GM10847 (cell line): ENCODE data around the gene RPS21.

Source experiments
- POLR2A ChIP-seq: IDR thresholded peaks from 2 replicates; pipeline ENCODE4 v1.6.1; 2011; ENCODE audit not compliant: insufficient read length; ENCODE audit errors: extremely low read depth

RPS21 gene

DNA sequence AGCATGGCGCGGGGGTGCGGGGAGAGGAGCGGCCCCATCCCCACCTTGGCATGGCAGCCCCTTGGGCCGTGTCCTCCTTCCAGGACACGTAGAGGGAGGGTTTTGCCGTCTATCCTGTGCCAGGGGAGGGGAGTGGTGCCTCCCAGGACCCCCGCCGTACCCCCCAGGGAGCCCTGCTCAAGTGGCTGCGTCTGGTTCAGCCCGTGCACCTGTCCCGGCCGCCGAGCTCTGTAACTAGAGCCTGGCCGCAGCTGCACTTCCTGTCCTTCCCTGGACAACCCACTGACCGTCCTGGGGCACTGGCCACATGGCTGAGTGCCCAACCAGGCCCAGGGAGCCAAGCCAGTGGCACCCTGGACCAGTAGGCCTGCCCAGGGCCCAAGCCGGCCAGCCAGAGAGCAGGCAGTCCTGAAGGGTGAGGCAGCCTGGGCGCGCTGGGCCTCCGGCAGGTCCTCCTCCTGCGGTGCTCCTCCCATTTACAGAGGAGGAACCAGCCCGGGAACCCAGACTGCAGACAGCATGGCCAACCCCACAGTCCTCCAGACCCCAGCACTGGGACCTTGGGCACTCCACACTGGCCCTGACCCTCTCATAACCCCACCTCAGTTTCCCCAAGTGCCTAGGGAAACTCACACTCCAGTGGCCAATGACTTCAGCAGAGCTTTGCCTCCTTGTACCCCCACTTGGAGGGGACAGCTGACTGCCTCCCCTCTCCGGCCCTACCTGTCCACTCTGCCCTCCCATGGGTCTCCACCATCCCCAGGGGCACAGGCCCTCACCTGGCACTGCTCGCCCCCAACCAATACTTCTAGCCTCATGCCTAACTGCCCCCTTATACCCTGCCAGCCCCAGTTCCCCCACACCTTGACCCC is 28.5 kb upstream of the RPS21 start:
- no peak for TF ChIP-seq POLR2A

DNA sequence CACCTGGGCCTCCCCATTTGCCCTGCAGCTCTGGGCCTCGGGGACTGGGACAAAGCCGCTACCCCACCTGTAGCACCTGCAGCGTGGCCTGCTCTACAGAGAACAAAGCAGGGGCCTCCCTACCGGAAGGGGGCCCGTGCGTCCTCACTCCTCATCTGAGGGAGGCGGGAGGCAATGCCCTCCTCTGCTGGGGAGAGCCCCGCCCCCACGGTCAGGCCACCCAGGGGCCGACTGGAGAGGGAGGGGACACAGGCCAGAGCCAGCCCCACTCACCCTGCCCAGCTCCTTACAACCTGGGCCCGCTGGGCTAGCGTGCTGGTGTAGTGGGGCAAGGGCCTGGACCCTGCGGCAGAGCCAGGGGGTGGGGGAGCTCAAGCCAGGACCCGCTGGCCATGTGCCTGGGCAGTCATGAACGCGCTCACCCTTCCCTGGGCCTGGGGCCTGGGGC is 27.8 kb upstream of the RPS21 start:
- no peak for TF ChIP-seq POLR2A

DNA sequence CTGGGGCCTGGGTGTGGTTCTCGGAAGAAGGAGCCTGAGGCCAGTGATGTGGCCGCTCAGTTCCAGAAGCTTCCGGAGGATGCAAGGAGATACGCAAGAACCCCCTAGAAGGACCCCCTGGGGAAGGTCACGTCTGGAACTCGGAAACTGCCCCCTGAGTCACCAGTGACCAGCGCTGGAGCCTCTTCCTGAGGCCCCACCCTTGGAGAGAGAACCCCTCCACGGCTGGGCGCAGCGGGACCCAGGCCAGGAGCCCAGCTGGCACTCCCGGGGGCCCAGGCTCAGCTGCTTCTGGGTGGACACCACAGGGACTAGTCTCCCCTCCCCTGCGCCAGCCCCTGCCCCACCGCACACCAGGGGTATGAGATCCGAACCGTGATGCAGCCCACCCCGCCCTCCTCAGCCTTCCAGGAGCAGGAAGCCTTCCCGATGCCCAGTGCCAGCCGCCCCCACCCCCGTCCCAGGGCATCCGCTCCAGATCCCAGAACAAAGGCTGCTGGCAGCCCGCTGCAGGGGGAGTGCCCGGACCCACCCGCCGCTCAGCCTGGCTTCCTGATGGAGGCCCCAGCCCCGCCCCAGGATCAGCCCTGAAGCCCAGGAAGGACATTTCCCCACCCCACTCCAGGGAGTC is 27.3 kb upstream of the RPS21 start:
- TF ChIP-seq POLR2A, result no peak

DNA sequence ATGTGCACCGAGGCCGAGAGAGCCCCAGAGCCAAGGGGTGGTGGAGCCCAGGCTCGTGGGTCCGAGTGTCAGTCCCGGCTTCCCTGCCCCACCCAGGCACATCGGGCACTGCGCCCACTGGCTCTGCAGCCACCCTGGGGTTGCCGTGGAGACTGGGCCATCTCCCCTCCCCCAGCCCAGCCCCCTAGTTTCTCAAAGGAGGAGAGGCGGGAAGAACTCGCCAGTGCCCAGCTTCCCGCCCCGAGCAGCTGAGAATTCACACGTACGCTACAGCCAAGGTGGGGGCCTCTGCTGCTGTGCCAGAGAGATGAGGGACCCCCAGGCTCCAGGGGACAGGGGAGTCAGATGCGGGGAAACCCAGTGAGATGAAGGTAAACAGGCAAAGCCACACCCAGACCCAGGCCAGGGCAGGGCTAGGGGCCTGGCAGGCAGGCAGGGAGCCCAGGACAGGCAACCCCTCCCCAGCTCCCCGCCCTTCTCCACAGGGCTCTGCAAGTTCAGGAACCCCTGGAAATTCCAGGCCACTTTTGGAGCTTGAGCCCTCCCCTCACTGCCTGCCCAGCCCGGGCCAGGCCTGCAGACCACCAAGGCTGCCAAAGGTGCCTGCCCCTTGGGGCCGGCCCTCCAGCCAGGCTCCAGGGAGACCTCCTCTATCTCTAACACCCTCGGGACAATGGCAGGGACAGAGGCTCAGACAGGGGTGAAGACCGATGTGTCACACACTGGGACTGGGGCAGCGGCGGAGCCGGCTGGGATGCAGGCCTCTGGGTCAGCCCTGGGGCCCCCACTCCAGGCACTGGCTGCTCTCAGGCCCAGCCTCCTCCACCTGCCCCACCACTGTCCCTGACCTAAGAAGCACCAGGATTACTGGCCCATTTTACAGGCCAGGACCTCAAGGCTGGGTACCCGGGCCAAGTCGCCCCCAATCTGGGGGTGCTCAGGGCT is 25.8 kb upstream of the RPS21 start:
- no peak for TF ChIP-seq POLR2A

DNA sequence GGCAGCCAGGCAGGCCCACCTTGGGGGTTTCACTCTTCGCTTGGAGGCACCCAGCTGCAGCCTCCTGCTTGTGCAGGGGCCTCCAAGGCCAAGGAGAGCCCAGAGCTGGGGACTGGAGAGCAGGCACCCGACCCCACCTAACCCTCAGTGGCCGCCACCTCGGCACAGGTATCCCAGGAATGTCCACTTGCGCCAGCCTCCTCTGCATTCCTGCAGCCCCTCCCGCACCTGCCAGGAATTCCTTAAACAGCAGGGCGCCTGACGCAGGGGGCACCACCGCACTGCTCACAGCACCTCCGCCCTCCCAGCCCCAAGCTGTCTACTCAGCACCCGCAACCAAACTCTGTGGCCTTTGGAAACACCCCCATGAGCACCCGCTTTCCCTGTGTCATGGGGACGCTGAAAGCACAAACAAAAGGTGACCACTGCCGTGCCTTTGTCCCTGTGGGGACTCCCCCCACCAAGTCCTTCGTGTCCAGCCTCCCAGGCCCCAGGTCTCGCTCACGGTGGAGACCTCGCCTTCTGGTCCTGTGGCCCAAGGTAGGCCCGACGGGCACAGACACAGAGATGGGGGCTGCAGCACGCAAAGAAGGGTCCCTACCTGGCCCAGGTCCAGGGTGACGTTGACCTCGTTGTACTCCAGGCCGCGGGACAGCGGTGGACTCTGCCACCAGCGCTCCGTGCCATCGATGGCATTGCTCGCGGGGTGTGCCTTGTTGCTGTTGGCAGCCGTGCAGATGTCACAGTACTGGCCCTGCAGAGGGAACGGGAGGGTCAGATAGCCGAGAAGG is 24.9 kb upstream of the RPS21 start:
- TF ChIP-seq POLR2A, result no peak

DNA sequence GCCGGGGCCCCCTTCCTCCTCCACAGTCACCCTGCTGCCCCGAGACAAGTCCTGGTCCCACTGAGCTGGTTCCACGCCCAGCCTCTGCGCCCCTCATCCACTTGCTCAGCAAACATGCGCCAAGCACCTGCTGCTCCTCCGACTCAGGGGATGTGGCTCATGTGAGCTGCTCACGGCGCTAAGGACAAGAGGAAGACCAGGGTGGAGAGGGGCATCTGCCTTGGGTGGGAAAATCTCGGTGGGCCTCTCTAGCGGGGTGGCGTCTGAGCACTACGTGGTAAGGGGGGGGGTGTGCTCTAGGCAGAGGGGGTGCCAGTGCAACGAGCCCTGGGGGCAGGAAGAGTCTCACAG is 24.3 kb upstream of the RPS21 start:
- TF ChIP-seq POLR2A, result no peak

DNA sequence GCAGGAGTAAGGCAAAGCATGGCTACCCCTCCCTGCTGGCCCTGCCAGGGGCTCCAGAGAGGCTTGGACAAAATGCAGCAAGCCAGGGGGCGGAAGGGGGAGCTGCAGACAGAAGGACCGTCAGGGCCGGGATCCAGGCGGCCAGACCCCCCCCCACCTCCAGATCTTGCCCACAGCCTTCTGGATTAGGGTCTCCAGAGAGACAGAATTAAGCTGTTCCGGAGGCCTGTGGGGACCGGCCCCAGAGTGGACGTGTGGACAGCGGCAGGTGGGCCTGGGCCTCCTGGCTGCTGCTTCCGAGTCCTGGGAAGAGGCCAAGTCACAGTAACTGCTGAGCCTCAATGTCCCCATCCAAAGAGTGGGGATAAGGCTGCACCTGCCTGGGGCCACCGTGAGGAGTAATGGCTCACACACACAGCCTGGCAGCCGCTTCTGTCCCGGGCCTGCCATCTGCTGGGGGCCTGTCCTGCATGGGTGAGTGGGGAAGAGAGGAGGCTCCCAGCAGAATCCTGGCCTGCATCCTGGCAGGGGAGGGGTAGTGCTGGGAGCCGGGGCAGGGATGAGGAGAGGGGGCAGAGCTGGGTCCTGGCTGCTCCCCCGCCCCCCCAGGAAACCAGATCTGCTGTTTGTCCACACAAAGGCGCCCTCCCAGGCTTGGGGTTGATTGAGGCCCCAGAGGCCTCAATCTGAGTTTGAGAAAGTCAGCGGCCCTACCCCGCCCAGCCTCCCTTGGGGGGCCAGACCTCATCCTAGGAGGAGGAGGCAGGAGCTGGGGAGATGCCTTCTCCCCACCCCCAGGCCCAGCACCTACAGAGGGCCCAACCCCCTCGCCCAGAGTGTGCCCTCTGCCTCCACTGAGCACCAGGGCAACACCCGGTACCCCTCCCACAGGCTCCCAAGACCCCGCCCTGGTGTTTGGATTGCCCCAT is 23.6 kb upstream of the RPS21 start:
- TF ChIP-seq POLR2A, result no peak

DNA sequence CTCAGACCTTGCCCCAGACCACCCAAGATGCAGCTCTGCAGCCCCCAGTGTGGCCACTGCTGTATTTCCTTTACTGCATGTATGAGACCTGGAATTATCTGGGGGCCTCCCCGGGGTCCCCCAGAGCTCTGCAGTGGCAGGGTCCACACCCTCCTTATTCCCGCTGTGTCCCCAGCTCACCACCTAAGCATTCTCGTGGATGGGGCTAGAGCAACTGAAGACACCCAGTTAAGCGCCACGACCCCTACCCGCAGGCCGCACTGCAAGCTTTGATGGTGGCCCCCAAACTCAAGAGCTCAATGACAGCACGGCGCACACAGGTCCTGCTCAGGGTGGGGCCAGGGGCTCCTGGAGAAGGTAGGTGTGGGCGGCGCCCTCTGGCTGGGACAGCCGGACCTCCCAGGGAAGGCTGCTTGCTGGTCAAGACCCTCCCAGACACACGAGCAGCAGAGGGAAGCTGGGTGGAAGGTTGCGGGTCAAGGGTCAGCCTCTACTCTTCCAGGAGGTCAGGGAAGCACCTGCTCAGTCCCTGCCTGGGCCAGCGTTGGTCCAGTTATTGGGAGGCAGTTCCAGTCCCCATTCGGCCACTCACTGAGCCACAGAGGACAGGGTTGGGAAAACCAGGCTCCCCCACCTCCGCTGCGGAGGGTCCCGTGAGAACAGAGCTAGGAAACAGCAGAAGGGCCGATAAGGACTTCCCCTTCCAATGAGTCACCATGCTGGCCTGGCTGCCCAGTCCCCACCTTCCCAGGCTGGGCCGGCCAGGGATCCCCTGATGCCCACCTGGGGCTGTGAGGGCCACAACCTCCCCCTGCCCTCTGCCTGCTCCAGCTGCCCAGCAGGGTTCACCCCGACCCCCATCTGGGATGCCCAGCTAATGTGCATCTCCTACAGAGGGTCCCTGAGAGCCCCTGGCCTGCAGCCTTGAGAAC is 22.7 kb upstream of the RPS21 start:
- no peak for TF ChIP-seq POLR2A

DNA sequence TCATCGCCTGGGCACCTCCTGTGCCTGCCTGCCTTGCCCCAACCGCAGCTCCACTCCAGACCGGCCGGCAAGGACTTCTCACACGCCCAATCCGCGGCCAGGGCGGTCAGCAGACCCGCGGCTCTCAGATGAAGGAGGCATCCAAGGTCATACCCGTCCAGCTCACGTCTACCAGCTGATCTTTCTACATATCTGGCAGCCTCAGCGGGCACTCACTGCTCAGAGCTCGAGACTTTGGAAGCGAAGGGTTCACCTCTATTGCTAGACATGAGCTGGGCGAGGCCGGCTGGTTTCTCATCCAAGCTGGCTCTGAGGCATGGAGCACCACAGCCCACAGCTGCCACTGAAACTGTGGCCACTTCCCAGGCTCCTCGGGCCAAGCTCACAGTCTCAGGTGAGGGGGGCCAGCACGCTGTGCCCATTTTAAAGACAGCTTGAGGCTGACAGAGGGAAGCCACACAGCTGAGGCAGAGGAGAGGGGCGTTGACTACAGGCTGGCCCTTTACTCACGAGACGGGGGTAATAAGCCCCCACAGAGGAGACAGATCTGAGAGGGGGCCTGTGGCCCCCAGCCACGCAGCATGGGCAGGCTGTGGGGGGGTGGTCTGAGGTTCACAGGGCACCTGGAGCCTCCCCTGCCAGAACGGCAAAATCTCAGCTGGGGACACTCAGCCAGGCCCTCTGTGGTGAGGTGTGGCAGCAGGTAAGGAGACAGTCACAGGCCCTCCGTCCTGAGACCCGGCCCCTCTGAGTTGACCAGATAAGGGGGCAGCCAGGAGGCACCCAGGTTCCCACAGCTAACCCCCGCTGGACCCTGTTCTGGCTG is 21.8 kb upstream of the RPS21 start:
- TF ChIP-seq POLR2A, result no peak

DNA sequence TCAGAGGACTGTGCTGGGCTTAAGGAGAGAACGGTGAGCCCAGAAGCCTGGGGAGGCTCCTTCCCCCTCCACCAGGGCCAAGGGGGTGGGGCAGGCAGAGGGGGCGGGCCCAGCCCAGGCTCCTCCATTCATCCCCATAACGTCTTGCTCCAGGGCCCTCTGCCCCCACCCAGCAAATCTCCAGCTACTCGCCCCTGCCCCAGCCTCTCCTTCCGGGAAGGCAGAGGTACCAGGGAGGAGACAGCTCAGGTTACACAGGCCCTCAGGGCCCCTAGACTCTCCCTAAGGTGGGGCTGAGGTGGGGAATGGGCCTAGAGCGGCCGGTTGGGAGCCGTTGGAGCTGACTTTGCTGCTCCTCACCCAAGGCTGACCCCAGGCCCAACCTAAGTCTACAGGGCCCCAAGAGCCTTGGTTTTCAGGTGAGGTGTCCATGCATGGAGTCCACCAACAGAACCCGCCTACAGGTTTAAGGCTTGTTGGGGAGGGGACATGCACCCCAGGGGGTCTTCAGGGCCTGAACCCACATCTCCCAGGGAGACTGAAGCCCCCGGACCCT is 21.0 kb upstream of the RPS21 start:
- TF ChIP-seq POLR2A, result no peak

DNA sequence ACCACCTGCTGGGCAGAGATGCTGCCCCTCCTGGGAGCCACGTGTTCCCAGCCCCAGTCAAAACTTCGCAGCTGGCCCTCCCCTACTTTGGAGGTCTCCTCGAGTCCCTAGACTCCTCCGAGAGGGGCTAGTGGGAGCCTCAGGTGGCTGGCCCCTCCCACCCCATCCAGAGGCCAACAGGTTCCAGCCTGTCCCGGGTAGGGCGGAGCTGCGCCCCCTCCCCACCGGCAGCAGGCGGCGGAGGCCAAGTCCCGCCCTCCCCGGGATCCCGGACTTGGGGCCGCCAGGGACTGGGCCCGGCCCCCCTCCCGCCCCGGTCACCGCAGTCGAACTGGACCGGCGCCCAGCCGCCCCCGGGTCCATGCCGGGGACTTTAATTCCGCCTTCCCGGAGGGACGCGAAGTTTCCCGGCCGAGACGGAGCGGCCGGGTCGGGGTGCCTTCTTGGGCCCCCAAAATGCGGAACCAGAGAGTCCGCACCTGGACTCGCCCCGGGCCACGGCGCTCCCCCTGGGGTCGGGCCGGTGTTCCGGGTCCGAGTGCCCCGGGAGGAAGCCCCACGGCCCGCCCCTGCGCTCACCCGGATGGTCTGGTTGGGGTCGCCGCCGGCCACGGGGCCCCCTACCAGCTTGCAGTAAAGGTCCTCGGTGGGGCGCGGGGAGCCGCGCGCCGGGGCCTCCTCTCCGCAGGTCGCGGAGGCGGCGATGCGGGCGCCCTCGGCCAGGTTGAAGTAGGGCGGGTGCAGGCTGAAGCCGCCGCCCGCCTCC is 20.4 kb upstream of the RPS21 start:
- TF ChIP-seq POLR2A, result no peak
